K562 (cell line): Measurements from ENCODE around the gene CCDC194. TPM values are rescaled to one million over a fixed set of nuclear protein-coding genes. Genes with fewer than 3 reads are reported as not detected.

ENCODE experiments used
- CCAR2 ChIP-seq: fragments of 200-400 bp; formaldehyde crosslinking; IDR thresholded peaks from 2 replicates; pipeline ENCODE4 v1.6.1; 2017; ENCODE audit warnings: mild to moderate bottlenecking, low read depth, low read length
- RAD21 ChIP-seq, 2 experiments: fragments of 250-450 bp in 1 of 2; fragments of 450-650 bp in 1 of 2; sonication (Bioruptor Pico) in 1 of 2; formaldehyde crosslinking in 1 of 2; IDR thresholded peaks in 1 of 2; conservative IDR thresholded peaks in 1 of 2; 2 replicates each; pipeline versions ENCODE4 v1.4.0 to v1.8.0; 2020 to 2022; ENCODE audit warnings: mild to moderate bottlenecking in 2 of 2, moderate library complexity in 1 of 2
- SREBF1 ChIP-seq: fragments of 150-350 bp; IDR thresholded peaks from 2 replicates; pipeline ENCODE4 v1.6.1; 2014; ENCODE audit warnings: antibody characterized with exemption, low read depth, low read length, borderline replicate concordance
- TAF15 ChIP-seq: fragments of 200-400 bp; formaldehyde crosslinking; IDR thresholded peaks from 2 replicates; pipeline ENCODE4 v1.6.1; 2017; ENCODE audit warnings: mild to moderate bottlenecking, low read depth, low read length, moderate library complexity
- polyA plus RNA-seq, 8 experiments: library from polyadenylated mRNA; depleted of rRNA in 4 of 8; stranded (reverse) in 5 of 8; unstranded in 3 of 8; fragments of >200 nt; fragmentation: Nextera tagmentation in 2 of 8; fragmentation: Illumina TruSeq in 1 of 8; extraction: Ambion mirVana in 2 of 8; extraction: Trizol in 1 of 8; gene quantifications; 2 replicates each; pipeline versions ENCODE4 v1.2.1 to v1.2.3, GENCODE V29; 2011 to 2014; ENCODE audit warnings: inconsistent platforms in 1 of 8, missing spikeins in 1 of 8
- total RNA-seq, 7 experiments: library from RNA; depleted of rRNA in 6 of 7; stranded (reverse); fragments of >200 nt in 6 of 7; fragmentation: Illumina TruSeq in 2 of 7; extraction: Trizol in 2 of 7; gene quantifications; 2 replicates each; pipeline versions ENCODE4 v1.2.1 to v1.2.3, GENCODE V29; 2011 to 2021; ENCODE audit warnings: low replicate concordance in 1 of 7
- TF ChIP-seq, protein P1 (sequence below): fragments of 450-650 bp; formaldehyde crosslinking; IDR thresholded peaks from 2 replicates; pipeline ENCODE4 v1.4.0; 2022; ENCODE audit warnings: mild to moderate bottlenecking, moderate library complexity
- TF ChIP-seq, protein P2 (sequence below): fragments of 450-650 bp; IDR thresholded peaks from 2 replicates; pipeline ENCODE4 v1.6.1; 2016; ENCODE audit warnings: mild to moderate bottlenecking, moderate library complexity
- TF ChIP-seq, protein P3 (sequence below): fragments of 250-450 bp; sonication (Bioruptor Pico); IDR thresholded peaks from 2 replicates; pipeline ENCODE4 v1.8.0; 2021; ENCODE audit warnings: borderline replicate concordance, mild to moderate bottlenecking, moderate library complexity; ENCODE audit not compliant: poor library complexity, severe bottlenecking
- TF ChIP-seq, protein P4 (sequence below): fragments of 150-350 bp; conservative IDR thresholded peaks from 2 replicates; pipeline ENCODE4 v1.6.1; 2014; ENCODE audit warnings: low read length

Gene CCDC194
- total and polyA plus RNA-seq, 9 of the 15 experiments (the other 6 are each of a cell fraction or from before 2014, with no cell fraction given) = 0.13 to 1.3 (median 0.39) TPM; not detected in 3

DNA sequence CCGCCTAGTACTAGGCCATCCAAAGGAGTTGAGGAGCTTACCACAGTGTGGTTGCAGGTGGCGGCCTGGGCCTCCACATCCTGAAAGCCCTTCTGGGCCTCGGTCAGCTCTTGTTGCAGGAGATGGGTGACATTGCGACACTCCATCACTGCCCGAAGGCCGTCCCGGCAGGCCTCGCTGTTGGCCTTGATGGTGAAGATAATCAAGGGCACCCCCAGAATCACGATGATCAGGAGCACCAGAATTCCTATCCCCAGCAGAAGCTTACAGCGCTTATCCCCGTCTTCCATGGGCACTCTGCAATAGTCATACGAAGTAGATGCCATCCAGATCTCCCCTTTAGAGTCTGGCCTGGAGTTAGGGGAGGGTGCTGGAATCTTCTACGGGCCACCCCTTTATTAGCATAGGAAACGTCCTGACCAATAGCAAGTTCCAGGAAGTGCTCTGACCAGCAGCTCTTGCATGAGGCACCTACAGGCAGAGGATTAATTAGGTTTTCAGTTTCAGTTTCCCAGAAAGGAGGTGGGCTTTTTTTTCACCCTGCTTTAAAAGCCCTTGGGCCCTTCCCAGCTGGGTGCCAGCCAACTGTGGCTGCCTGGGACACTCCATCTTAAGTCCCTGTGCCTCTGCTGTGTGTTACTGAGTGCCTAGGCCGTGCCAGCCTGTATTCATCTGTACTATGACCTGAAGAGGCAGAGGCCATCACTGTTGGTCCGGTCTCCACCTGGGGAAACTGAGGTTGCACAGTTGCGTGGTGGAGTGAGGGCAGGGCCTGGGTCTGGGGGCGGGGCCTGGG is 11.5 kb upstream of the CCDC194 start, which contains the start of gene BST2 (continued):
- TF ChIP-seq RAD21 (CRISPR knock-in tag; conservative IDR thresholded peaks at IDR 0.05 in 1 of 2, IDR thresholded peaks at IDR 0.05 in 1 of 2) = no peak
- no peak for TF ChIP-seq SREBF1
- TF ChIP-seq, protein P1, sequence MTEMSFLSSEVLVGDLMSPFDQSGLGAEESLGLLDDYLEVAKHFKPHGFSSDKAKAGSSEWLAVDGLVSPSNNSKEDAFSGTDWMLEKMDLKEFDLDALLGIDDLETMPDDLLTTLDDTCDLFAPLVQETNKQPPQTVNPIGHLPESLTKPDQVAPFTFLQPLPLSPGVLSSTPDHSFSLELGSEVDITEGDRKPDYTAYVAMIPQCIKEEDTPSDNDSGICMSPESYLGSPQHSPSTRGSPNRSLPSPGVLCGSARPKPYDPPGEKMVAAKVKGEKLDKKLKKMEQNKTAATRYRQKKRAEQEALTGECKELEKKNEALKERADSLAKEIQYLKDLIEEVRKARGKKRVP = no peak
- TF ChIP-seq, protein P2, sequence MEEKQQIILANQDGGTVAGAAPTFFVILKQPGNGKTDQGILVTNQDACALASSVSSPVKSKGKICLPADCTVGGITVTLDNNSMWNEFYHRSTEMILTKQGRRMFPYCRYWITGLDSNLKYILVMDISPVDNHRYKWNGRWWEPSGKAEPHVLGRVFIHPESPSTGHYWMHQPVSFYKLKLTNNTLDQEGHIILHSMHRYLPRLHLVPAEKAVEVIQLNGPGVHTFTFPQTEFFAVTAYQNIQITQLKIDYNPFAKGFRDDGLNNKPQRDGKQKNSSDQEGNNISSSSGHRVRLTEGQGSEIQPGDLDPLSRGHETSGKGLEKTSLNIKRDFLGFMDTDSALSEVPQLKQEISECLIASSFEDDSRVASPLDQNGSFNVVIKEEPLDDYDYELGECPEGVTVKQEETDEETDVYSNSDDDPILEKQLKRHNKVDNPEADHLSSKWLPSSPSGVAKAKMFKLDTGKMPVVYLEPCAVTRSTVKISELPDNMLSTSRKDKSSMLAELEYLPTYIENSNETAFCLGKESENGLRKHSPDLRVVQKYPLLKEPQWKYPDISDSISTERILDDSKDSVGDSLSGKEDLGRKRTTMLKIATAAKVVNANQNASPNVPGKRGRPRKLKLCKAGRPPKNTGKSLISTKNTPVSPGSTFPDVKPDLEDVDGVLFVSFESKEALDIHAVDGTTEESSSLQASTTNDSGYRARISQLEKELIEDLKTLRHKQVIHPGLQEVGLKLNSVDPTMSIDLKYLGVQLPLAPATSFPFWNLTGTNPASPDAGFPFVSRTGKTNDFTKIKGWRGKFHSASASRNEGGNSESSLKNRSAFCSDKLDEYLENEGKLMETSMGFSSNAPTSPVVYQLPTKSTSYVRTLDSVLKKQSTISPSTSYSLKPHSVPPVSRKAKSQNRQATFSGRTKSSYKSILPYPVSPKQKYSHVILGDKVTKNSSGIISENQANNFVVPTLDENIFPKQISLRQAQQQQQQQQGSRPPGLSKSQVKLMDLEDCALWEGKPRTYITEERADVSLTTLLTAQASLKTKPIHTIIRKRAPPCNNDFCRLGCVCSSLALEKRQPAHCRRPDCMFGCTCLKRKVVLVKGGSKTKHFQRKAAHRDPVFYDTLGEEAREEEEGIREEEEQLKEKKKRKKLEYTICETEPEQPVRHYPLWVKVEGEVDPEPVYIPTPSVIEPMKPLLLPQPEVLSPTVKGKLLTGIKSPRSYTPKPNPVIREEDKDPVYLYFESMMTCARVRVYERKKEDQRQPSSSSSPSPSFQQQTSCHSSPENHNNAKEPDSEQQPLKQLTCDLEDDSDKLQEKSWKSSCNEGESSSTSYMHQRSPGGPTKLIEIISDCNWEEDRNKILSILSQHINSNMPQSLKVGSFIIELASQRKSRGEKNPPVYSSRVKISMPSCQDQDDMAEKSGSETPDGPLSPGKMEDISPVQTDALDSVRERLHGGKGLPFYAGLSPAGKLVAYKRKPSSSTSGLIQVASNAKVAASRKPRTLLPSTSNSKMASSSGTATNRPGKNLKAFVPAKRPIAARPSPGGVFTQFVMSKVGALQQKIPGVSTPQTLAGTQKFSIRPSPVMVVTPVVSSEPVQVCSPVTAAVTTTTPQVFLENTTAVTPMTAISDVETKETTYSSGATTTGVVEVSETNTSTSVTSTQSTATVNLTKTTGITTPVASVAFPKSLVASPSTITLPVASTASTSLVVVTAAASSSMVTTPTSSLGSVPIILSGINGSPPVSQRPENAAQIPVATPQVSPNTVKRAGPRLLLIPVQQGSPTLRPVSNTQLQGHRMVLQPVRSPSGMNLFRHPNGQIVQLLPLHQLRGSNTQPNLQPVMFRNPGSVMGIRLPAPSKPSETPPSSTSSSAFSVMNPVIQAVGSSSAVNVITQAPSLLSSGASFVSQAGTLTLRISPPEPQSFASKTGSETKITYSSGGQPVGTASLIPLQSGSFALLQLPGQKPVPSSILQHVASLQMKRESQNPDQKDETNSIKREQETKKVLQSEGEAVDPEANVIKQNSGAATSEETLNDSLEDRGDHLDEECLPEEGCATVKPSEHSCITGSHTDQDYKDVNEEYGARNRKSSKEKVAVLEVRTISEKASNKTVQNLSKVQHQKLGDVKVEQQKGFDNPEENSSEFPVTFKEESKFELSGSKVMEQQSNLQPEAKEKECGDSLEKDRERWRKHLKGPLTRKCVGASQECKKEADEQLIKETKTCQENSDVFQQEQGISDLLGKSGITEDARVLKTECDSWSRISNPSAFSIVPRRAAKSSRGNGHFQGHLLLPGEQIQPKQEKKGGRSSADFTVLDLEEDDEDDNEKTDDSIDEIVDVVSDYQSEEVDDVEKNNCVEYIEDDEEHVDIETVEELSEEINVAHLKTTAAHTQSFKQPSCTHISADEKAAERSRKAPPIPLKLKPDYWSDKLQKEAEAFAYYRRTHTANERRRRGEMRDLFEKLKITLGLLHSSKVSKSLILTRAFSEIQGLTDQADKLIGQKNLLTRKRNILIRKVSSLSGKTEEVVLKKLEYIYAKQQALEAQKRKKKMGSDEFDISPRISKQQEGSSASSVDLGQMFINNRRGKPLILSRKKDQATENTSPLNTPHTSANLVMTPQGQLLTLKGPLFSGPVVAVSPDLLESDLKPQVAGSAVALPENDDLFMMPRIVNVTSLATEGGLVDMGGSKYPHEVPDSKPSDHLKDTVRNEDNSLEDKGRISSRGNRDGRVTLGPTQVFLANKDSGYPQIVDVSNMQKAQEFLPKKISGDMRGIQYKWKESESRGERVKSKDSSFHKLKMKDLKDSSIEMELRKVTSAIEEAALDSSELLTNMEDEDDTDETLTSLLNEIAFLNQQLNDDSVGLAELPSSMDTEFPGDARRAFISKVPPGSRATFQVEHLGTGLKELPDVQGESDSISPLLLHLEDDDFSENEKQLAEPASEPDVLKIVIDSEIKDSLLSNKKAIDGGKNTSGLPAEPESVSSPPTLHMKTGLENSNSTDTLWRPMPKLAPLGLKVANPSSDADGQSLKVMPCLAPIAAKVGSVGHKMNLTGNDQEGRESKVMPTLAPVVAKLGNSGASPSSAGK = no peak
- TF ChIP-seq, protein P3, sequence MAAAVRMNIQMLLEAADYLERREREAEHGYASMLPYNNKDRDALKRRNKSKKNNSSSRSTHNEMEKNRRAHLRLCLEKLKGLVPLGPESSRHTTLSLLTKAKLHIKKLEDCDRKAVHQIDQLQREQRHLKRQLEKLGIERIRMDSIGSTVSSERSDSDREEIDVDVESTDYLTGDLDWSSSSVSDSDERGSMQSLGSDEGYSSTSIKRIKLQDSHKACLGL (CRISPR knock-in tag) = no peak
- no peak for TF ChIP-seq TAF15
- TF ChIP-seq, protein P4, sequence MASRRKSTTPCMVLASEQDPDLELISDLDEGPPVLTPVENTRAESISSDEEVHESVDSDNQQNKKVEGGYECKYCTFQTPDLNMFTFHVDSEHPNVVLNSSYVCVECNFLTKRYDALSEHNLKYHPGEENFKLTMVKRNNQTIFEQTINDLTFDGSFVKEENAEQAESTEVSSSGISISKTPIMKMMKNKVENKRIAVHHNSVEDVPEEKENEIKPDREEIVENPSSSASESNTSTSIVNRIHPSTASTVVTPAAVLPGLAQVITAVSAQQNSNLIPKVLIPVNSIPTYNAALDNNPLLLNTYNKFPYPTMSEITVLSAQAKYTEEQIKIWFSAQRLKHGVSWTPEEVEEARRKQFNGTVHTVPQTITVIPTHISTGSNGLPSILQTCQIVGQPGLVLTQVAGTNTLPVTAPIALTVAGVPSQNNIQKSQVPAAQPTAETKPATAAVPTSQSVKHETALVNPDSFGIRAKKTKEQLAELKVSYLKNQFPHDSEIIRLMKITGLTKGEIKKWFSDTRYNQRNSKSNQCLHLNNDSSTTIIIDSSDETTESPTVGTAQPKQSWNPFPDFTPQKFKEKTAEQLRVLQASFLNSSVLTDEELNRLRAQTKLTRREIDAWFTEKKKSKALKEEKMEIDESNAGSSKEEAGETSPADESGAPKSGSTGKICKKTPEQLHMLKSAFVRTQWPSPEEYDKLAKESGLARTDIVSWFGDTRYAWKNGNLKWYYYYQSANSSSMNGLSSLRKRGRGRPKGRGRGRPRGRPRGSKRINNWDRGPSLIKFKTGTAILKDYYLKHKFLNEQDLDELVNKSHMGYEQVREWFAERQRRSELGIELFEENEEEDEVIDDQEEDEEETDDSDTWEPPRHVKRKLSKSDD = no peak
- TF ChIP-seq CCAR2 = no peak
